GM19395 (cell line): ENCODE results near the gene CAP1.
"Not testable (repeated sequence)": the region's sequence is repeated elsewhere in the genome, so short reads cannot be mapped to it uniquely, and the experiment has no call there.

ENCODE experiments used
- ATAC-seq: cut with Tn5 transposase; IDR thresholded peaks from one replicate; pipeline ENCODE4 v1.9.1; 2021; ENCODE audit warnings: mild to moderate bottlenecking, moderate library complexity; ENCODE audit not compliant: unreplicated experiment

CAP1 gene

DNA sequence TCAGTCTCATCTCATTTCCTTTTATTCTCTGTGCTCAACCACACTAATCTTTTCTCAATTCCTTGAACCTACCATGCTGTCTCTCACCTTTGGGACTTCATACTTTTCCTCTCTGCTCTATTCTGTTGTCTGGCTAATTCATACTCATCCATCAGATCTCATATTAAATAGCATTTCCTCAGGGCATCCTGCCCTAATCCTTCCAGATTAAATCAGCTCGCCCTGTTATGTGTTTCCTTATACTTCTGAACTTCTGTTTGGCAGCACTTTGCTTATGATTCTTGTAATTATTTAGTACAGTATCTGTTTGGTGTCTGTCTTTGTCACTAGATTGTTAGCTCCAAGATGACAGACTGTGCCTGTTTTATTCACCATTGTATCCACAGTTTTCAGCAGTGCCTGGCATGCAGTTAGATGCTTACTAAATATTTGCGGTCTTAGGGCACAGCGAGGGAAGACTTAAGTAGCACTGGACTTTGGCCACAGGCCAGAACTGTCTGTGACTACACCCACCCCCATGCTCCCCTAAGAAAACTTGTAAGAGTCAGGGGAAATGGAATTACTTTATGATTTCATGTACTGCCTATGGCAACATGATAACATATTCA lies 9.9 kb upstream of the CAP1 start:
- ATAC-seq, result no peak

DNA sequence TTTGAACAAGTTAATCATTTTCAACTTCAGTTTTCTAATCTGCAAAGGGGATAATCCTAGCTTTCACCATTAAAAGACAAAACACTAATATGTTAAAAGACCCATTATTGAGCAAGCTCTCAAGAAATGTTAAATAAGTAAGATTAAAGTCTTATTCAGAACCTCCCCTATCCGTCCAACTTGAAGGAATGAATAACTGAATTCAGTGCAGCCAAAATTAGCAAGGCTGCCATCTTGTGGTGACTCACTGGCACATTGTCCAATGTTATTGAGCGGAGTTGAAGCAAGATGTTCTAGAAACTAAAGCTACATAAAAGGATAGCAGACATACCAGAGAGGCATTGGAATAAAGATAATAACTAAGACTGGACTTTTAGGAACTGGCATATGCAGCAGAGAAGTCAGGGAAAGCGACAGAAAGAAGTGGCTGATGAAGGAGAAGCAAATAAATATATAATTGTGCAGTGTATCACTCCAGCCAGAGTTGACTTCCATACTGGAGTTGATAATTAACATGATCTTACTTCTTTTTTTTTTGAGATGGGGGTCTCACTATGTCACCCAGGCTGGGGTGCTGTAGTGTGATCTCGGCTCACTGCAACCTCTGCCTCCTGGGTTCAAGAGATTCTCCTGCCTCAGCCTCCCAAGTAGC lies 8.2 kb upstream of the CAP1 start:
- ATAC-seq, result no peak

DNA sequence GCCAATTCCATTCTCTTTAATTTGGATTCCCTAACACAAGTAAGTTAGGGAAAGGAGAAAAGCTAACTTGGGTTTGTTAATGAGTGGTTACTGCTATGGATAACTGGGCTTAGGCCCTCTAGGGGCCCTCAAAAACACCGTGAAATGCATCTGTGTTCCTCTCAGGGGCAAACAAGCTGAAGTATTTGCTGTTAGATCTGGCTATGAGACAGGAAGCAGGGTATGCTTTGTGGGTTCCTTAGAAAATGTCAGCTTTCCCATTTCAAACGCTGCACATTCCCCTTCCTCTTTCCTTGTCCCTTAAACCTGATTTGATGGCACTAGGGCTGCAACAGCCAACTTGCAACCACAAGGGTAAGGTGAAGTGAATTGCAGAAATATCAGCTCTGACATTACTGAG lies 5.7 kb upstream of the CAP1 start:
- no peak for ATAC-seq

DNA sequence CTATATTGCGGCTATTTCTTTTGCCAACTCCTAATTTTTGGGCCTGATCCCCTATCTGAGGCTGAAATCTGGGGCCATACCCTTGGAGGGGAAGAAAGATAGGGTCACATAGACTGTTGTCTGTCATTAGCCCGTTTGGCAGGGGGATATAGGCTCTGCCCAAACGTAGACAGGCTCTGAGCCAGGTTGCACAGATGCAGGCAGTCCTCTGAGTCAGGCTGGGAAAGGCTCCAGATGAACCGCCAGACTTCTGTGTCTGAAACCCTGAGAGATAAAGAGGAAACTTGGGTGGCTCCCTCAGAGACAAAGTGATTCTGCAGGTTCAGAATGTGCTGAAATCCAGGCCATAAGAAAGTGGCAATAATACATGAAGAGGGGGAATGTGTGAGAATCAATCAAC lies 4.0 kb upstream of the CAP1 start:
- no peak for ATAC-seq

DNA sequence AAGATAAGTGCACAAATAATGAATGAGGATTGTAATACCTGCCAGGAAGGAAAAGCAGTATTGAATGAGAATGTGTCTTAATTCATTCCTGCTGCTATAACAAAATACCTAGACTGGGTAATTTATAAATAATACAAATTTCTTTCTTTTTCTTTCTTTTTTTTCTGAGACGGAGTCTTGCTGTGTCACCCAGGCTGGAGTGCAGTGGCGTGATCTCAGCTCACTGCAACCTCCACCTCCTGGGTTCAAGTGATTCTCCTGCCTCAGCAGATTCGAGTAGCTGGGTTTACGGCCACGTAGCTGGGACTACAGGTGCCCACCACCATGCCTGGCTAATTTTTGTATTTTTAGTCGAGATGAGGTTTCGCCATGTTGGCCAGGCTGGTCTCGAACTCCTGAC lies 3.3 kb upstream of the CAP1 start:
- ATAC-seq, result not testable (repeated sequence)

DNA sequence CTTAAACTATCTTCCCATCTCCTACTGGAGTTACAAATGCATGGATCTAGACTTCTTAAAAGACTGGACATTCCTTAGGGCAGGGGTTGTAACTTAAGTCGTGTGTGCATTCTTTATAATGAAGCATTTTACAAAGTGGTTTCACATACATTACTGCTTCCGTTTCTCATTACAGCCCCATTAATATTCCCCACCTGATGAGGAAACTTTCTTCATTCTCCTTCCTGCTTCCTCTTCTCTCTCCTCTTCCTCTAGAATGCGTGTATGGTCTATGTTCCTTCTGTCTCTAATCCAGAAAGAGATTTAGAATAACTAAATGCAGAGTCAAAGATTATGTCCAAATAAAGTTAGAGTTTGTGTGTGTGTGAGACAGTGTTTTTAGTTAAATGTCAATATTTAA lies 1.8 kb upstream of the CAP1 start:
- no peak for ATAC-seq

DNA sequence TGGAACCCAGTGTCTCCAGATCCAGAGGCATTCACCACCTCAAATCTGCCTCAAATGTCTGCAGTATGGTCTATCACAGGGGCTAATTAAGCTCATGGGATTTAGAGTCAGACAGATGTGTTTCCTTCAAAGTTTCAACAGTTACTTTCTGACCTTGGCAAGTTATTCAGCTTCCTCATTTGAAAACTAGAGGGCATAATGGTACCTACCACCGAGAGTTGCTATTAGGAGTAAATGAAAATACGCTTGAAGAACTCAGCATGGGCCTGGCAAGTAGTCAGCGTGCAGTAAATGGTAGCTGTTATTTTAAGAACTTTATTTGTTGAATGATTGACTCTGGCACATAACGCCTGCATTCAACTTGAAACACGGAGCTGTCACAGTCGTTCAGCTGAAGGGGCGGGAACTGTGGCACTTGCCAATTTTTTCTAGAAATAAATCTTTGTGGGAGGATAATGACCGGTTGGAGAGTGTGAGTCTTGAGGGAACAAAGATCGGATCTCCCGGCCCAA lies 1.2 kb upstream of the CAP1 start:
- ATAC-seq, result no peak

DNA sequence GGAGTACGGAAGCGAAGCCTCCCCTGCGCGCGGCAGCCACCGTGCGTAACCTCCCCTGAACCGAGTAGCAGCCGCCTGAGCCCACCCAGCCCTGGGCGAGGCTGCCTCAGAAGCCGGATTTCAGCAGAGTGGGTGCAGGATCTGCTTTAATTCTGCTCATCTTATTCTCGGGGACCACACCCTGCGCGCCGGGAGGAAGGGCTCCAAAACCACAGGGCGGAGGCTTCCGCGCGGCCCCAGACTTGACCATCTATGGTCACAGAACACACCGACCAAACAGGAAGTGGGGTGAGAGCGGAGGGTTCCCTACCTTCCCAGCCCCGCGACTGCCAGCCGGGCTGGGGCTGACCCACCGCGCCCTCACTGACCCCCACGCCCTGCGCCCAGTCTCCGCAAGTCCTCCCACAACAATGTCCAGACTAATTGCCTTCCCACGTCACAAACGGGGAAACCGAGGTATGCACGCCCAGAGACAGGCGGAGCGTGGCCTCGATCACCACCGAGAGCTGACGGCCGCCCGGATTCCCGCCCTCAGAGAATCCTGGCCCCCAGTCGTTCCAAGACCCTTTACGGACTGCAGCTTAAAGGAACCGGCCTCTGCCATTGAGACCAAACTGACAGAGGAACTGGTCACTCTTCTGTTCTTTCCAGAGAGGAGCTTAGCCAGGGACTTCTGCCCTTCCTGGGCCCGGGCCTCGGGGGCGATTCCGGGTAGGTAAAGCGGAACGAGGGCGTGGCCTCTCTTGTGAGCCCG lies 595 bp upstream of the CAP1 start:
- peak; percentile 69 for ATAC-seq

DNA sequence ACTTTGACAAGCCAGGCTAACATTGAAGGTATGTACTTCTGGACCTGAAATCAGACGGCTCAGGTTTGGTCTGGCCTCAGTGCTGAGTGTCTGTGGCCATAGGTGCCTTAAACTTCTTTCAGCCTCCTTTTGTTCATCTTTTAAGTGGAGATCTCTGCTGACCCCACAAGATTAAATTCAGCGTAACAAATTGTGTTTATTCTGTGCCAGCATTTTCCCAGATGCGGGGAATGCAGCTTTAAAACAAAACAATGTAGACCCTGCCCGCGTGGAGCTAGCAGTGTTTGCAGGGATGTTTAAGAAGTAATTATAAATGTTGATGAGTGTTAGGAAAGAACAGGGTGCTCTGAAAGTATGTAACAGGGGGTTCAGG lies 923 bp downstream of the CAP1 start:
- ATAC-seq, result no peak

DNA sequence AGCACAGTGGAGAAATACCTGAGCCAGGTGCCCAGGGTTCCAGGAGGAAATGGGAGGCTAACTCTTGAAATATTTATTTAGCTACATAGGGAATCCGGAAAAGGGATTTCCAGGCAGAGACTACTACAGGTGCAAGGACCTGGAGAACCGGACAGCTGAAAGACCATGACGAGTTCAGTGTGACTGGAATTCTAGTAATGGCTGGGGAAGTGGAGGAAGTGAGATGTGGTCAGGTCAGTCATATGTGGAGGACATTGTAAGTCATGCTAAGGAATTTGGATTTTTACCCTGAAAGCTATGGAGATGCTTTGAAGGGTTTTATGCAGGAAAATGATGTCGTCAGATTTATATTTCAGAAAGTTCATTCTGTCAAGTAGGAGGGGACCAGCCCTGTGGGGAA lies 1.8 kb downstream of the CAP1 start:
- ATAC-seq, result no peak

DNA sequence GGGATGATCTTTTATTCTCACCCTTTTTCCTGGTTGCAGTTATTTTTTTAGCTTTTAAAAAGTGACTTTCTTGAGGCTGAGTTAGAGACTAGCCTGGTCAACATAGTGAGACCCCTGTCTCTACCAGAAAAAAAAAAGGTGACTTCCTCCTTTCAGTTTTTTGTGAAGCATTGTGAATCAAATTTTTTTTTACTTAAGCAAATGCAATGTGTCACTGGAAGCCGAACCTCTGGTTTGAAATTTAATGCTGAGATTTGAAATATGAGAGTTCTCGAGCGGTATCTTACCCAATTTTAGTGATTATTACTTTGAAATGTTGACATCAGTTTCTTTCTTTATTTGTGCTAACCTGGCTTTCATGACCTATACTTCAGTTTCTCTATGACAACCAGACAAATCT lies 3.6 kb downstream of the CAP1 start:
- ATAC-seq, result no peak

DNA sequence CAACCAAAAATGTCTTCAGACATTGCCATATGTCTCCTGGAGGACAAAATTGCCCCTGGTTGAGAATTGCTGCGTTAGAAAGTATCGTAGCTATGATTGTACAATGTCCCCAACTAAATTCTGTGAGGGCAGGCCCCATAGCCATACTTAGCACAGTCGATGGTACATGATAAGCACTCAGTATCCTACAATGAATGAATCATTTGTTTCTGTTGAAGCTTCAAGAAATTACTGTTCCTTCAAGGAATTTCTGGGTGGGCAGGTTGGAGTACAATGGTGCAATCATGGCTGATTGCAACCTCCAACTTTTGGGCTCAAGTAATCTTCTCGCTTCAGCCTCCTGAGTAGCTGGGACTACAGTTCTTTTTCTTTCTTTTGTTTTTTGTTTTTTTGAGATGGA lies 4.7 kb downstream of the CAP1 start:
- no peak for ATAC-seq

DNA sequence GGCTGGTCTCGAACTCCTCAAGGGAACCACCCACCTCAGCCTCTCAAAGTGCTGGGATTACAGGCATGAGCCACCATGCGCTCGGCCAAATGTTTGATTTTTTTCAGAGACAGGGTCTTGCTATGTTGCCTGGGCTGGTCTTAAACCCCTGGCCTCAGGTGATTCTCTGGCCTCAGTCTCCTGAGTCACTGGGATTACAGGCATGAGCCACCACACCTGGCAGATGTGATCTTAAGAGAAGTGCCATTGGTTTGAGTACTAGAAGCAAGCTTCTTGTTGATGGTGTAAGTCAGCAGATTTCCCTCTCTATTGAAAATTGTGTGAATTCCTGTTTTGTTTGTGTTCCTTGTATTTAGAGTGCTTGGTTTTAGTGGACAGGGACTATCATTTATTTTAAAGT lies 5.2 kb downstream of the CAP1 start:
- no peak for ATAC-seq

DNA sequence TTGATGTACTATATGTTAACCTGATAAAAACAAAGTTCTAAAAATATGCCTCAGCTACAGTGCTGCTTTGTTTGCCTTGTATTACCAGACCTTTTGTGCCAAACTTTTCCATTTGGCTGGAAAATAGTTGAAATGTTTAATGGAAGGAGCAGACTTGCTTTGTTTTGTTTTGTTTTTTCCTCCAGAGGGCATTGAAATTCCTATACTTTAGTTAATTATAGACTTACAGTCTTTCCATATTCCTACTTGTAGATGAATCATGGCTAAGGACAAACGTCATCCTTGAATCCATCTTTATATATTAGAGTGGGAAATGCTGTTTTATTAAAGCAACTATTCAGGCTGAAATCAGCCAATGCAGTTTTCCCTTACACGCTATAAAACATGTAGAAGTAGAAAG lies 6.7 kb downstream of the CAP1 start:
- ATAC-seq, result no peak

DNA sequence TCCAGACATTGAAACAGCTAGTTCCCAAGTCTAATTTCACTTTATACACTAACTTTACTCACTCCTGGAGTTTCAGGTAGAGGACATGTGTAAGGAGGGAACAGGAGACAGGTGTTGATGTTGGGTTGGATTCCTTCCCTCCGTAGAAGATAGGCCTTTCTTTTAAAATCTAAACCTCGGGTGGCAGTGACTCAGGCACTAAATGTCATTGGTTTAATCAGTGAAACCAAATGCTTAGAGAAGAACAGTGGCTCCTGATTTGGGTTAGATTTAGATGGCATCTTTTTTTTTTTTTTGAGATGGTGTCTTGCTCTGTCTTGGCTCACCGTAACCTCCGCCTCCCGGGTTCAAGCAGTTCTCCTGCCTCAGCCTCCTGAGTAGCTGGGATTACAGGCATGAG lies 7.2 kb downstream of the CAP1 start:
- no peak for ATAC-seq

DNA sequence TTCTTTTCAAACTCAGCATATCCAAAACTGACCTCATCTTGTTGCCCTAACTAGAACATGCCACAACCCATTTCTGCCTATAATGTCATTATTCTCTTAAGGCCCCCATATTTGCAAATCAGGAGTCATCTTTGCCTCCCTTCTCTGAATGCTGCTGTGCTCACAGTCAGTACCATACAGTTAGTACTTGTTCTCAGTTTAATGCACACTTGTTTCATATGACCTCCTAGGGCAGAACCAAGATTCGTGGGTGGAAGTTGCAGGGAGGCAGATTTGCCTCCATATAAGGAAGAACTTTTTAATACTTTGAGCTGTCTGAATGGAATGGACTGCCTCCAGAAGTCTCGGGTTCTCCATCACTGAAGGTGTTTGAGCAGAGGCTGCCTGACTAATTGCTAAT lies 9.2 kb downstream of the CAP1 start:
- no peak for ATAC-seq

DNA sequence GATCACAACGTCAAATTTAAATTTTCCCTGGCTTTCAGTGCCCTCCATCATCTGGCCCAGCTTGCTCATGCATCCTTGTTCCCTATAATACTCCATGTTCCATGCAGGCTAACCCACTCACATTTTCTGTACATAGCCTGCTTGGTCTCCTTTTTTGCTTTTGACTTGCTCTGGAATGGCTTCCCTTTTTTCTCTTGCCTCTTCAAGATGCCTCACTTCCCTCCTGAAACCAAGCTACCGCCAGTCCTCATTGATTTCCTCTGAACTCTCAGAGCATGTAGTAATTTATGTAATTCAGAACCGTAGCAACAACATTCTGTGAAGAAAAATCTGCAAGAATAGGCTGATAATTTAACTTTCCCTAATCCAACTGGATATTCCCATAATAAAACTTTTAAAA lies 10.3 kb downstream of the CAP1 start:
- ATAC-seq, result no peak

DNA sequence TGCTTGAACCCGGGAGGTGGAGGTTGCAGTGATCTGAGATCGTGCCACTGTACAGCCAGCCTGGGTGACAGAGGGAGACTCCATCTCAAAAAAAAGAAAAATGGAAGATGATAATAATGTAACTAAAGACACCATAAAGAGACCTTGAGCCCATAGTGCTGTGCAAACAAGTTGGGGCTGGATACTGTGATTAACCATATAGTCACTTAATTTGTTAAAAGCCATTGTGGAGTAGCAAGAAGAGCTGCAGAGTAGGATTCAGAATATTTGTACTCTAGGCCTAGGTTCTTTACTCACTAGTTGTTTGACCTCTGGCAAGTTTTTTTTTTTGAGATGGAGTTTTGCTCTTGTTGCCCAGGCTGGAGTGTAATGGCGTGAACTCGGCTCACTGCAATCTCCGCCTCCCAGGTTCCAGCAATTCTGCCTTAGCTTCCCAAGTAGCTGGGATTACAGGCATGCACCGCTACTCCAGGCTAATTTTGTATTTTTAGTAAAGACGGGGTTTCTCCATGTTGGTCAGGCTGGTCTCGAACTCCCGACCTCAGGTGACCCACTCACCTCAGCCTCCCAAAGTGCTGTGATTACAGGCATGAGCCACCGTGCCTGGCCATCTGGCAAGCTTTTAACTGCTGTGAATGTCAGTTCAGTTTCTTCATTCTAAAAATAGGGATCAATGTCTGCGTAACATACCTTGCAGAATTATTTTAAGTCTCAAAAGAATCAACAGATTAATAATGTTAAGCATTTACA lies 12.8 kb downstream of the CAP1 start:
- ATAC-seq, result no peak

DNA sequence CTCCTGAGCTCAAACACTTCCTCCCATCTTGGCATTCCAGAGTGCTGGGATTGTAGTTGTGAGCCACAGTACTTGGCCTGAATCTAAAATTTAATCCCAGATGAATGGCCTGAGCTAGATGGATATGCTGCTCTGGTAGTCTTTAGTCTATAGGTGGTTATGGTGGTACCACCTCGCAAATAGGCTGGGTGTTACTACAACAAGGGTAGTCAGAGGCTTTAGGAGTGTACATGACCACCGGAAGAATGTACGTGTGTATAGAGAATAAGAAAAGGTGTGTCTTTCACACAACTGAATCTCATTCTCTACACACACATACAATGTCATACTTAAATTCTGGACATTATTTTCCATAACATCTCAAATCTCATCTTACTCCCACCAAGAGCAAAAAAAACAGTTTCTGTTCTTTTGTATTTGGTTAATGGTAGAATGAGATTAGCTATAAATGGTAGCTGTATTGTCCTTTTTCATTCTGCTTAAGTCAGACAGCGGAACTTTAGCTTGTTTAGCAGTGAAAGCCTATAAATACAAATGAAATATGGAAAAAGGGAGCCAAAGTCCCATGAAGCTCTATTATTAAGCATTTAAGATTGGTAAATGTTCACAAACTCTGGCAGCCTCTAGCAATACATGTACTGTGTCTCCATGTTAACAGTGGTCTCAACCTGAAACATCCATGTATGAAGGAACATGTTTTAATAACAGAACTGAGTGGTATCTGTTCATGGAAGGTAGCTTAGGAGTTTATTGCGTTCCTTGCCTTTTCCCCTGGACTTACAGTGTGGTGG lies 16.2 kb downstream of the CAP1 start:
- ATAC-seq, result no peak

DNA sequence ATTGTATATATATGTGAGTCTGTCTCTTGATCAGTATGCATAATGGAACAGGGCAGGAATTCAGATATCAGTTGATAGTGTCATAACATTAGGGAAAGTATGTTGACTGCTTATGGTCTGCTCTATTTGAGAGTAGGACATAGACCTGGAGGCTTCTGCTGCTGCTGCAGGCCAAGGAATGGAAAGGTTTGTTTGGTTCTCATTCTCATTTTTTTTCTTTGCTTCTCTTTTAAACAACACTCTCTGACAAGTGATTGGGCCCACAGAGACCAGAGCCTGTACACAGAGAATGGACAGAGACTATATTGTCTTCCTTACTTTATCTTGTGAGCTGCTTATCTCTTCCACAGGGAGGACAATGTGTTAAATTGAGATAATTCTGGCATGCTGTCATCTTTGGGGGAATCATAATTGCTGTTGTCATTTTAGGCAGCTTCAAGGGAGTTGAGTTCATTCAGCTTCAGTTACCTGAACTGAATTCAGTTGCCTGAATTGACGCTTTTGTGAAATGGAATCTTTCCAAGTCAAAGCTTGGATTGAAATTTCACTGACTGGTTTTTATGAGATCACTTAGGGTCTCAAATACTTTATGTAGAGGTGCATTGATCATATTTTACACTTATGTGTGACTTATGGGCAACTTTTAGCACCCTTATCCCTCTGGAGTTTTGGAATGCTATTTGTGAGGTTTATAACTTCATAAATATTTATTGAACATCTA lies 16.9 kb downstream of the CAP1 start:
- ATAC-seq, result no peak
